ENCODE data around the gene RASGRP3.

Gene RASGRP3

GRCh38 chr2:33529771-33530481 lies 53.5 kb downstream of the RASGRP3 start:
- FAIRE-seq: no peak

GRCh38 chr2:33530690-33531548 lies 54.5 kb downstream of the RASGRP3 start:
- FAIRE-seq: no peak

GRCh38 chr2:33531549-33532059 lies 55.2 kb downstream of the RASGRP3 start:
- no peak for FAIRE-seq

- FAIRE-seq: no peak
These were observed 55.7 kb downstream of the RASGRP3 start for GRCh38 chr2:33532146-33532545.

- FAIRE-seq: no peak
These were observed 56.5 kb downstream of the RASGRP3 start for GRCh38 chr2:33532966-33533365.

- no peak for FAIRE-seq
These were observed 59.0 kb downstream of the RASGRP3 start for GRCh38 chr2:33535421-33535820.

- no peak for FAIRE-seq
These were observed 64.8 kb downstream of the RASGRP3 start for GRCh38 chr2:33541243-33541642.

- FAIRE-seq: no peak
These were observed 73.8 kb downstream of the RASGRP3 start for GRCh38 chr2:33550206-33550605.

GRCh38 chr2:33552758-33553461 lies 76.5 kb downstream of the RASGRP3 start:
- FAIRE-seq: no peak

- no peak for FAIRE-seq
These were observed 79.2 kb downstream of the RASGRP3 start for GRCh38 chr2:33555681-33556080.

GRCh38 chr2:33559328-33559727 lies 82.9 kb downstream of the RASGRP3 start:
- no peak for FAIRE-seq

- no peak for FAIRE-seq
These were observed 83.6 kb downstream of the RASGRP3 start for GRCh38 chr2:33560017-33560416.

- FAIRE-seq: no peak
These were observed 85.4 kb downstream of the RASGRP3 start for GRCh38 chr2:33561872-33562271.

- no peak for FAIRE-seq
These were observed 94.2 kb downstream of the RASGRP3 start for GRCh38 chr2:33570681-33571080.

- no peak for FAIRE-seq
These were observed 97.2 kb downstream of the RASGRP3 start for GRCh38 chr2:33573657-33574056.

GRCh38 chr2:33577084-33577483 lies 100.6 kb downstream of the RASGRP3 start:
- FAIRE-seq: no peak

GRCh38 chr2:33577668-33578067 lies 101.2 kb downstream of the RASGRP3 start:
- no peak for FAIRE-seq

GRCh38 chr2:33579227-33579626 lies 102.8 kb downstream of the RASGRP3 start:
- FAIRE-seq: no peak

GRCh38 chr2:33581872-33582271 lies 105.4 kb downstream of the RASGRP3 start:
- no peak for FAIRE-seq

GRCh38 chr2:33583194-33583938 lies 106.9 kb downstream of the RASGRP3 start:
- peak; percentile 96 for FAIRE-seq

GRCh38 chr2:33586766-33587165 lies 110.3 kb downstream of the RASGRP3 start:
- FAIRE-seq: peak; percentile 11

GRCh38 chr2:33588232-33588631 lies 111.8 kb downstream of the RASGRP3 start:
- FAIRE-seq: no peak

GRCh38 chr2:33589444-33589843 lies 113.0 kb downstream of the RASGRP3 start:
- no peak for FAIRE-seq

Measured in TTC549 (cell line).